ENCODE results near the gene LATS2.
A peak's percentile ranks its signal among the peaks of the same experiment; 100 is the strongest.

LATS2 gene

DNA sequence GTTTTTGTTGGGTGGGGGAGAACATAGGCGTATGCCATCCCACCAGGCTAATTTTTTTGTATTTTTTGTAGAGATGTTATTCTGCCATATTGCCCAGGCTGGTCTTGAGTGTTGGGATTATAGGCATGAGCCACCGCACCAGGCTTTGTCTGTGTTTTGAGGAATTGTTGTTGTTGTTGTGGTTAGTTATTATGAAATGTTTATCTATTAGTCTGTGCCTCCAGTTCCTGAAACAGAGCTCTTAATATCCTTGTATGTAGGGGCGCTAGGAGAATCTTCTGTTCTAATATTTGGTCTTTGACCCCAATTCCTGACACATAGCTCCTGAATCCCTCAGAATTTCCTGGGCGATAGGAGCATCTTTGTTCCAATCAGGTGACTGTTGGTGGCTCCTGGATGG, 5.6 kb upstream of the LATS2 start:
- DNase-seq (ENCODE audit: low read depth, low spot score) = no peak
- H3K9me3 ChIP-seq (ENCODE audit: insufficient read depth, low read length) = no peaks in the 10 kb centered on the region
- H3K27me3 ChIP-seq (ENCODE audit: insufficient read depth, insufficient read length) = no peaks in the 10 kb centered on the region
- no peaks in the 10 kb centered on the region for H3K36me3 ChIP-seq (ENCODE audit: insufficient read depth, insufficient read length, low read length)
- H3K4me1 ChIP-seq (ENCODE audit: insufficient read depth, insufficient read length) = no peaks in the 10 kb centered on the region
- TF ChIP-seq SUZ12 (IDR thresholded peaks at IDR 0.05; ENCODE audit: extremely low read depth, insufficient read depth, insufficient read length) = no peak
- no peak for TF ChIP-seq YY1 (IDR thresholded peaks at IDR 0.05; ENCODE audit: insufficient read depth, insufficient read length)
- TF ChIP-seq ZNF274 (IDR thresholded peaks at IDR 0.05; ENCODE audit: low read depth, low read length) = no peak
- H3K9ac ChIP-seq (ENCODE audit: insufficient read length, low read depth) = no peak overlapping the region
- H3K4me3 ChIP-seq (ENCODE audit: insufficient read length, low read depth) = no peak overlapping the region

DNA sequence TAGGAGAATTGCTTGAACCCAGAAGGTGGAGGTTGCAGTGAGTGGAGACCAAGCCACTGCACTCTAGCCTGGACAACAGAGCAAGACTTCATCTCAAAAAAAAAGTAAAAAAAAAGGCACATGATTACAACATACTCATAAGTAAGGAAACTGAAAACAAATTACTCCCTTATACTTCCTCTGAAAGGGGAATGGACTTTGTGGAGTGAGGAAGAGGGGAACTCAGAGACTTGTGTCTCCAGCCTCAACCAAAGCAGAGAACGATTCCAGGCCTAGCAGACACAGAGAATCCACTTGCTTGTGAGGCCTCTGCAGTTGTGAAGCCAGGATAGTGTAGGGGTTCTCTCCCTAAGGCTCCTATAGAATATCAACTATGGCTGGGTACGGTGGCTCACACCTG, 4.3 kb upstream of the LATS2 start:
- Histone ChIP-seq H3K4me3 (ENCODE audit: insufficient read length, low read depth) (no peak overlapping the region), H3K9me3 (ENCODE audit: insufficient read depth, low read length) (no peaks in the 10 kb centered on the region)

DNA sequence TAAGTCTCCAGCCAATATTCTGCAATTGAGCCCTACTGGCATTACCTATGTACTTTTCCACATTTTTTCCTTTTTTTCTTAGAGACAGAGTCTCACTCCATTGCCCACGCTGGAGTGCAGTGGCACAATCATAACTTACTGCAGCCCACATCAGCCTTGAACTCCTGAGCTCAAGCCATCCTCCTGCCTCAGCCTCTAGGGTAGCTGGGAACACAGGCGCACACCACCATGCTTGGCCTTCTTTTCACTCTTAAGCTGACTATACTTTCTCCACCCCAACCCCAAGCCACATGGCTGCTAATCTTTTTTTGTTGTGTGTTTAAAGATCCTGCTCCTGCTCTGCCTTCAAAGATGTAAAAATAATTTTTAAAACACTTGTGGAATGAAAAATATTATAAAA, 1.6 kb upstream of the LATS2 start:
- Histone ChIP-seq H3K9ac (ENCODE audit: insufficient read length, low read depth) (no peak overlapping the region), H3K27me3 (ENCODE audit: insufficient read depth, insufficient read length) (no peaks in the 10 kb centered on the region), H3K36me3 (ENCODE audit: insufficient read depth, insufficient read length, low read length) (no peaks in the 10 kb centered on the region), H3K4me1 (ENCODE audit: insufficient read depth, insufficient read length) (no peaks in the 10 kb centered on the region), H3K4me3 (ENCODE audit: insufficient read length, low read depth) (no peak overlapping the region), H3K9me3 (ENCODE audit: insufficient read depth, low read length) (no peaks in the 10 kb centered on the region)
- no peak for DNase-seq (ENCODE audit: low read depth, low spot score)
- TF ChIP-seq ZNF274 (IDR thresholded peaks at IDR 0.05; ENCODE audit: low read depth, low read length) = no peak
- TF ChIP-seq SUZ12 (IDR thresholded peaks at IDR 0.05; ENCODE audit: extremely low read depth, insufficient read depth, insufficient read length) = no peak
- no peak for TF ChIP-seq YY1 (IDR thresholded peaks at IDR 0.05; ENCODE audit: insufficient read depth, insufficient read length)

More for the DNA sequence above, 4.3 kb upstream of the LATS2 start:
- no peak for TF ChIP-seq ZNF274 (IDR thresholded peaks at IDR 0.05; ENCODE audit: low read depth, low read length)
- no peak for TF ChIP-seq SUZ12 (IDR thresholded peaks at IDR 0.05; ENCODE audit: extremely low read depth, insufficient read depth, insufficient read length)
- TF ChIP-seq YY1 (IDR thresholded peaks at IDR 0.05; ENCODE audit: insufficient read depth, insufficient read length) = no peak
- no peak for DNase-seq (ENCODE audit: low read depth, low spot score)
- Histone ChIP-seq H3K36me3 (ENCODE audit: insufficient read depth, insufficient read length, low read length) (no peaks in the 10 kb centered on the region), H3K9ac (ENCODE audit: insufficient read length, low read depth) (no peak overlapping the region), H3K4me1 (ENCODE audit: insufficient read depth, insufficient read length) (no peaks in the 10 kb centered on the region), H3K27me3 (ENCODE audit: insufficient read depth, insufficient read length) (no peaks in the 10 kb centered on the region)

GRCh38 chr13:21060338-21061028, 903 bp downstream of the LATS2 start:
- TF ChIP-seq YY1 (IDR thresholded peaks at IDR 0.05; ENCODE audit: insufficient read depth, insufficient read length) (no peak), ZNF274 (IDR thresholded peaks at IDR 0.05; ENCODE audit: low read depth, low read length) (no peak), SUZ12 (IDR thresholded peaks at IDR 0.05; ENCODE audit: extremely low read depth, insufficient read depth, insufficient read length) (no peak)
- Histone ChIP-seq H3K36me3 (ENCODE audit: insufficient read depth, insufficient read length, low read length) (peaks cover 9% of the 10 kb centered on the region), H3K9ac (ENCODE audit: insufficient read length, low read depth) (peak overlapping the region; percentile 86), H3K4me3 (ENCODE audit: insufficient read length, low read depth) (peak overlapping the region; percentile 70), H3K27me3 (ENCODE audit: insufficient read depth, insufficient read length) (no peaks in the 10 kb centered on the region), H3K9me3 (ENCODE audit: insufficient read depth, low read length) (no peaks in the 10 kb centered on the region), H3K4me1 (ENCODE audit: insufficient read depth, insufficient read length) (no peaks in the 10 kb centered on the region)
- DNase-seq (ENCODE audit: low read depth, low spot score) = no peak

GRCh38 chr13:21059641-21060337, 1.6 kb downstream of the LATS2 start:
- no peak for TF ChIP-seq YY1 (IDR thresholded peaks at IDR 0.05; ENCODE audit: insufficient read depth, insufficient read length)
- TF ChIP-seq SUZ12 (IDR thresholded peaks at IDR 0.05; ENCODE audit: extremely low read depth, insufficient read depth, insufficient read length) = no peak
- TF ChIP-seq ZNF274 (IDR thresholded peaks at IDR 0.05; ENCODE audit: low read depth, low read length) = no peak
- H3K4me3 ChIP-seq (ENCODE audit: insufficient read length, low read depth) = peak overlapping the region; percentile 70
- H3K27me3 ChIP-seq (ENCODE audit: insufficient read depth, insufficient read length) = no peaks in the 10 kb centered on the region
- peak overlapping the region; percentile 86 for H3K9ac ChIP-seq (ENCODE audit: insufficient read length, low read depth)
- H3K4me1 ChIP-seq (ENCODE audit: insufficient read depth, insufficient read length) = no peaks in the 10 kb centered on the region
- peaks cover 11% of the 10 kb centered on the region for H3K36me3 ChIP-seq (ENCODE audit: insufficient read depth, insufficient read length, low read length)
- no peak for DNase-seq (ENCODE audit: low read depth, low spot score)
- no peaks in the 10 kb centered on the region for H3K9me3 ChIP-seq (ENCODE audit: insufficient read depth, low read length)

GRCh38 chr13:21058361-21058760, 3.0 kb downstream of the LATS2 start:
- TF ChIP-seq YY1 (IDR thresholded peaks at IDR 0.05; ENCODE audit: insufficient read depth, insufficient read length) (no peak), ZNF274 (IDR thresholded peaks at IDR 0.05; ENCODE audit: low read depth, low read length) (no peak), SUZ12 (IDR thresholded peaks at IDR 0.05; ENCODE audit: extremely low read depth, insufficient read depth, insufficient read length) (no peak)
- Histone ChIP-seq H3K27me3 (ENCODE audit: insufficient read depth, insufficient read length) (no peaks in the 10 kb centered on the region), H3K9me3 (ENCODE audit: insufficient read depth, low read length) (no peaks in the 10 kb centered on the region), H3K36me3 (ENCODE audit: insufficient read depth, insufficient read length, low read length) (peaks cover 24% of the 10 kb centered on the region), H3K4me3 (ENCODE audit: insufficient read length, low read depth) (no peak overlapping the region), H3K4me1 (ENCODE audit: insufficient read depth, insufficient read length) (no peaks in the 10 kb centered on the region), H3K9ac (ENCODE audit: insufficient read length, low read depth) (no peak overlapping the region)
- no peak for DNase-seq (ENCODE audit: low read depth, low spot score)

DNA sequence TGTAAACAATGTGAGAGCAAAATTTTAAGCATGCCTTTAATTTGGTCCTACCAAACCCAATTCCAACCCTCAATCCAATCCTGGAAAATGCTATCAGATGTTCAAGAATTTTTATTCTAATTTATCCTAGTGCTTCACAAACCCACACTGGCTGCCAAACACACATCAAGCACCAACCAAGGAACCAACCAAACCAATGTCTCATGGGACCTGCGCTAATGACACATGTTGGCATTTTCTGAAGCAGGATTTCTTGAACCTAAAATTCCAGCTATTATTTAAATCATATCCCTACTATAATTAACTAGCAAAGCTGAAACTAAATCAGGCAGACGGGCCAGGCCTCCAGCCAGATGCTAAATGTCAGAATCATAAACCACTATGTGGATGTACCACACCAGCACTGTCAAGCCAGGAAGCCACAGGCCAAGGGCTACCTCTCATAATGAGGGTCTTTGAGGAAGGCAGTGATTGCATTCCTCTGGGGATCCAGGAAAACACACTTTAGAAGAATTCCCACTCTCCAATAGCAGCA, 5.8 kb downstream of the LATS2 start:
- Histone ChIP-seq H3K9me3 (ENCODE audit: insufficient read depth, low read length) (no peaks in the 10 kb centered on the region), H3K27me3 (ENCODE audit: insufficient read depth, insufficient read length) (no peaks in the 10 kb centered on the region), H3K4me1 (ENCODE audit: insufficient read depth, insufficient read length) (no peaks in the 10 kb centered on the region), H3K4me3 (ENCODE audit: insufficient read length, low read depth) (no peak overlapping the region), H3K36me3 (ENCODE audit: insufficient read depth, insufficient read length, low read length) (peaks cover 44% of the 10 kb centered on the region), H3K9ac (ENCODE audit: insufficient read length, low read depth) (no peak overlapping the region)
- no peak for DNase-seq (ENCODE audit: low read depth, low spot score)
- TF ChIP-seq SUZ12 (IDR thresholded peaks at IDR 0.05; ENCODE audit: extremely low read depth, insufficient read depth, insufficient read length) (no peak), ZNF274 (IDR thresholded peaks at IDR 0.05; ENCODE audit: low read depth, low read length) (no peak), YY1 (IDR thresholded peaks at IDR 0.05; ENCODE audit: insufficient read depth, insufficient read length) (no peak)
